Cardiac fibroblast (primary cell): ENCODE data around the gene TTL.
A peak's percentile ranks its signal among the peaks of the same experiment; 100 is the strongest.

ENCODE experiments used
- DNase-seq, 2 donors: peaks; one replicate each; pipeline versions ENCODE4 v3.0.0 to v3.0.0-alpha.2; 2010; ENCODE audit warnings: low read depth in 2 of 2
- H3K4me3 ChIP-seq, 2 donors: replicated peaks in 1 of 2; 1 replicate in 1 of 2; 2 replicates in 1 of 2; pipeline ENCODE4 v1.5.1; 2011; ENCODE audit warnings: low read depth in 2 of 2, low read length in 2 of 2, mild to moderate bottlenecking in 2 of 2, moderate library complexity in 1 of 2
- CTCF ChIP-seq: IDR thresholded peaks from one replicate; pipeline ENCODE4 v1.5.1; 2011; ENCODE audit warnings: low read depth, mild to moderate bottlenecking, low read length, inconsistent platforms

The TTL gene

GRCh38 chr2:112483042-112483473 lies 1.1 kb downstream of the TTL start:
- TF ChIP-seq CTCF: no peak
- peak overlapping the region; percentile 82 to 93 for H3K4me3 ChIP-seq
- peak; percentile 55 to 76 for DNase-seq

- H3K4me3 ChIP-seq: peak overlapping the region in 1 of 2 donors; percentile 82
- no peak for DNase-seq
- no peak for TF ChIP-seq CTCF
Measured at GRCh38 chr2:112483831-112484230, 1.9 kb downstream of the TTL start.

- DNase-seq: no peak
- no peak overlapping the region for H3K4me3 ChIP-seq
- TF ChIP-seq CTCF: no peak
Measured at GRCh38 chr2:112485849-112486248, 3.9 kb downstream of the TTL start.

GRCh38 chr2:112486895-112487294 lies 4.9 kb downstream of the TTL start:
- no peak for DNase-seq
- TF ChIP-seq CTCF: no peak
- no peak overlapping the region for H3K4me3 ChIP-seq

- H3K4me3 ChIP-seq: no peak overlapping the region
- no peak for DNase-seq
- TF ChIP-seq CTCF: no peak
Measured at GRCh38 chr2:112487444-112487961, 5.5 kb downstream of the TTL start.

GRCh38 chr2:112488201-112488600 lies 6.2 kb downstream of the TTL start:
- TF ChIP-seq CTCF: no peak
- H3K4me3 ChIP-seq: no peak overlapping the region
- DNase-seq: no peak

GRCh38 chr2:112491946-112492345 lies 10.0 kb downstream of the TTL start:
- no peak overlapping the region for H3K4me3 ChIP-seq
- no peak for DNase-seq
- no peak for TF ChIP-seq CTCF
